K562 (cell line): ENCODE data around the gene CDKN2D. TPM values are rescaled to one million over a fixed set of nuclear protein-coding genes. Genes with fewer than 3 reads are reported as not detected.
A peak's percentile ranks its signal among the peaks of the same experiment; 100 is the strongest.

Experiments used
- CREB1 ChIP-seq, 2 experiments: sonication (generic) in 1 of 2; formaldehyde crosslinking in 1 of 2; IDR thresholded peaks; 2 replicates each; pipeline versions ENCODE4 v1.6.1 to v1.8.0; 2012 to 2022; ENCODE audit warnings: inconsistent platforms in 1 of 2, mild to moderate bottlenecking in 1 of 2, missing genetic modification reagents in 1 of 2, moderate library complexity in 1 of 2
- DIDO1 ChIP-seq: fragments of 450-650 bp; IDR thresholded peaks from 2 replicates; pipeline ENCODE4 v1.6.1; 2016; ENCODE audit warnings: low read depth, missing biosample characterization, missing genetic modification characterization
- ELK3 ChIP-seq: fragments of 450-650 bp; formaldehyde crosslinking; IDR thresholded peaks from 2 replicates; pipeline ENCODE4 v1.4.0; 2020; ENCODE audit warnings: mild to moderate bottlenecking
- KLF6 ChIP-seq: fragments of 250-450 bp; sonication (Bioruptor Pico); IDR thresholded peaks from 2 replicates; pipeline ENCODE4 v1.4.0; 2020; ENCODE audit warnings: mild to moderate bottlenecking, moderate library complexity, borderline replicate concordance
- LEF1 ChIP-seq: fragments of 450-650 bp; IDR thresholded peaks from 2 replicates; pipeline ENCODE4 v1.6.1; 2016; ENCODE audit warnings: mild to moderate bottlenecking
- MAFG ChIP-seq: fragments of 450-650 bp; conservative IDR thresholded peaks from 2 replicates; pipeline ENCODE4 v1.6.1; 2016; ENCODE audit warnings: missing genetic modification characterization, missing compliant biosample characterization
- MECOM ChIP-seq: fragments of 250-450 bp; sonication (Bioruptor Pico); IDR thresholded peaks from 2 replicates; pipeline ENCODE4 v1.8.0; 2022; ENCODE audit warnings: inconsistent platforms
- OTX1 ChIP-seq: fragments of 450-650 bp; formaldehyde crosslinking; IDR thresholded peaks from 2 replicates; pipeline ENCODE4 v1.4.0; 2022; ENCODE audit warnings: mild to moderate bottlenecking
- PHF8 ChIP-seq: fragments of 200-600 bp; sonication (generic); IDR thresholded peaks from 2 replicates; pipeline ENCODE4 v1.6.1; 2012; ENCODE audit warnings: mixed run types, mild to moderate bottlenecking, inconsistent platforms, low read length, moderate library complexity, borderline replicate concordance
- RBM39 ChIP-seq: fragments of 200-400 bp; formaldehyde crosslinking; optimal IDR thresholded peaks from 2 replicates; pipeline ENCODE3; 2018; ENCODE audit warnings: low read depth, low read length
- SETDB1 ChIP-seq: IDR thresholded peaks from one replicate; pipeline ENCODE4 v1.6.1; 2012; ENCODE audit warnings: low read length, control low read depth, inconsistent platforms
- SIX5 ChIP-seq, 2 experiments: IDR thresholded peaks; 2 replicates each; pipeline ENCODE4 v1.6.1; 2011; ENCODE audit warnings: low read length in 2 of 2, borderline replicate concordance in 1 of 2, low read depth in 1 of 2, mild to moderate bottlenecking in 1 of 2, moderate library complexity in 1 of 2; ENCODE audit not compliant: insufficient read depth in 1 of 2
- STAT6 ChIP-seq: sonication (generic); formaldehyde crosslinking; IDR thresholded peaks from 2 replicates; pipeline ENCODE4 v1.8.1; 2023; ENCODE audit warnings: mild to moderate bottlenecking, missing genetic modification reagents
- TAF9B ChIP-seq: fragments of 450-650 bp; IDR thresholded peaks from 2 replicates; pipeline ENCODE4 v1.6.1; 2018; ENCODE audit warnings: mild to moderate bottlenecking; ENCODE audit not compliant: partially characterized antibody
- ZBTB33 ChIP-seq: sonication (generic); formaldehyde crosslinking; IDR thresholded peaks from 2 replicates; pipeline ENCODE4 v1.8.1; 2023; ENCODE audit warnings: mild to moderate bottlenecking, missing genetic modification reagents
- ZNF584 ChIP-seq: fragments of 200-800 bp; sonication (Bioruptor generic); IDR thresholded peaks from 2 replicates; pipeline ENCODE4 v1.6.1; 2016; ENCODE audit warnings: low read depth, mild to moderate bottlenecking, missing genetic modification characterization, missing compliant biosample characterization
- polyA plus RNA-seq, 8 experiments: library from polyadenylated mRNA; depleted of rRNA in 4 of 8; stranded (reverse) in 5 of 8; unstranded in 3 of 8; fragments of >200 nt; fragmentation: Nextera tagmentation in 2 of 8; fragmentation: Illumina TruSeq in 1 of 8; extraction: Ambion mirVana in 2 of 8; extraction: Trizol in 1 of 8; gene quantifications; 2 replicates each; pipeline versions ENCODE4 v1.2.1 to v1.2.3, GENCODE V29; 2011 to 2014; ENCODE audit warnings: inconsistent platforms in 1 of 8, missing spikeins in 1 of 8
- total RNA-seq, 7 experiments: library from RNA; depleted of rRNA in 6 of 7; stranded (reverse); fragments of >200 nt in 6 of 7; fragmentation: Illumina TruSeq in 2 of 7; extraction: Trizol in 2 of 7; gene quantifications; 2 replicates each; pipeline versions ENCODE4 v1.2.1 to v1.2.3, GENCODE V29; 2011 to 2021; ENCODE audit warnings: low replicate concordance in 1 of 7
- TF ChIP-seq, protein P1 (sequence below): fragments of 450-650 bp; conservative IDR thresholded peaks from 2 replicates; pipeline ENCODE4 v1.6.1; 2016; ENCODE audit warnings: missing genetic modification characterization, low read depth, mild to moderate bottlenecking, control low read depth, missing compliant biosample characterization
- TF ChIP-seq, protein P2 (sequence below): fragments of 250-450 bp; sonication (Bioruptor Pico); IDR thresholded peaks from 2 replicates; pipeline ENCODE4 v1.8.0; 2021; ENCODE audit warnings: mild to moderate bottlenecking, moderate library complexity

CDKN2D gene
- total and polyA plus RNA-seq, 9 of the 15 experiments (the other 6 are each of a cell fraction or from before 2014, with no cell fraction given): 0.41 to 8.2 (median 3.7) TPM

GRCh38 chr19:10565567-10566407 lies 3.0 kb downstream of the CDKN2D start, which contains the start of gene KRI1 (continued):
- no peak for TF ChIP-seq STAT6 (CRISPR knock-in tag)
- peak; percentile 58 for TF ChIP-seq CREB1 (IDR thresholded peaks at IDR 0.05)
- peak; percentile 65; the same call in 1 of the 2 replicates for TF ChIP-seq CREB1 (CRISPR knock-in tag; IDR thresholded peaks at IDR 0.05)
- no peak for TF ChIP-seq MECOM (CRISPR knock-in tag)
- no peak for TF ChIP-seq SETDB1
- no peak for TF ChIP-seq ELK3 (CRISPR knock-in tag)
- peak; percentile 33 for TF ChIP-seq TAF9B
- TF ChIP-seq, protein P1, sequence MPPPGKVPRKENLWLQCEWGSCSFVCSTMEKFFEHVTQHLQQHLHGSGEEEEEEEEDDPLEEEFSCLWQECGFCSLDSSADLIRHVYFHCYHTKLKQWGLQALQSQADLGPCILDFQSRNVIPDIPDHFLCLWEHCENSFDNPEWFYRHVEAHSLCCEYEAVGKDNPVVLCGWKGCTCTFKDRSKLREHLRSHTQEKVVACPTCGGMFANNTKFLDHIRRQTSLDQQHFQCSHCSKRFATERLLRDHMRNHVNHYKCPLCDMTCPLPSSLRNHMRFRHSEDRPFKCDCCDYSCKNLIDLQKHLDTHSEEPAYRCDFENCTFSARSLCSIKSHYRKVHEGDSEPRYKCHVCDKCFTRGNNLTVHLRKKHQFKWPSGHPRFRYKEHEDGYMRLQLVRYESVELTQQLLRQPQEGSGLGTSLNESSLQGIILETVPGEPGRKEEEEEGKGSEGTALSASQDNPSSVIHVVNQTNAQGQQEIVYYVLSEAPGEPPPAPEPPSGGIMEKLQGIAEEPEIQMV (tag): no peak
- TF ChIP-seq ZBTB33 (CRISPR knock-in tag): no peak; the same call in 1 of the 2 replicates
- no peak for TF ChIP-seq OTX1 (CRISPR knock-in tag)
- TF ChIP-seq KLF6 (CRISPR knock-in tag): no peak
- TF ChIP-seq DIDO1: no peak
- TF ChIP-seq SIX5 (IDR thresholded peaks at IDR 0.05; ENCODE audit: borderline replicate concordance in 1 of 2, insufficient read depth in 1 of 2, low read depth in 1 of 2, low read length in 2 of 2): no peak
- TF ChIP-seq ZNF584 (CRISPR knock-in tag): no peak
- no peak for TF ChIP-seq RBM39
- TF ChIP-seq, protein P2, sequence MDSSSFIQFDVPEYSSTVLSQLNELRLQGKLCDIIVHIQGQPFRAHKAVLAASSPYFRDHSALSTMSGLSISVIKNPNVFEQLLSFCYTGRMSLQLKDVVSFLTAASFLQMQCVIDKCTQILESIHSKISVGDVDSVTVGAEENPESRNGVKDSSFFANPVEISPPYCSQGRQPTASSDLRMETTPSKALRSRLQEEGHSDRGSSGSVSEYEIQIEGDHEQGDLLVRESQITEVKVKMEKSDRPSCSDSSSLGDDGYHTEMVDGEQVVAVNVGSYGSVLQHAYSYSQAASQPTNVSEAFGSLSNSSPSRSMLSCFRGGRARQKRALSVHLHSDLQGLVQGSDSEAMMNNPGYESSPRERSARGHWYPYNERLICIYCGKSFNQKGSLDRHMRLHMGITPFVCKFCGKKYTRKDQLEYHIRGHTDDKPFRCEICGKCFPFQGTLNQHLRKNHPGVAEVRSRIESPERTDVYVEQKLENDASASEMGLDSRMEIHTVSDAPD (CRISPR knock-in tag): no peak
- peak; percentile 77; the same call in 1 of the 2 replicates for TF ChIP-seq PHF8
- TF ChIP-seq MAFG (tag): no peak
- TF ChIP-seq LEF1: no peak
